Glomerular endothelial cell (primary cell): ENCODE measurements around the gene VDR. TPM values are rescaled to one million over a fixed set of nuclear protein-coding genes. Genes with fewer than 3 reads are reported as not detected.

Experiments
- DNase-seq: peaks from one replicate; pipeline ENCODE4 v3.0.0-alpha.2; 2011; ENCODE audit warnings: low read depth, low spot score; ENCODE audit errors: extremely low read depth
- total RNA-seq: library from RNA; depleted of rRNA; stranded (reverse); fragments of >200 nt; gene quantifications from 2 replicates; pipeline ENCODE4 v1.2.3, GENCODE V29; 2015

Gene VDR
- total RNA-seq, 1 donor from 2014 or later, result 0.18 TPM

GRCh38 chr12:47801170-47801903 is 103.5 kb downstream of the VDR start:
- DNase-seq, result no peak

- no peak for DNase-seq
Observed at GRCh38 chr12:47800582-47800981, 104.2 kb downstream of the VDR start.

GRCh38 chr12:47799357-47799955 is 105.3 kb downstream of the VDR start:
- DNase-seq, result no peak

GRCh38 chr12:47798382-47798948 is 106.3 kb downstream of the VDR start:
- DNase-seq, result no peak

- DNase-seq, result no peak
Observed at GRCh38 chr12:47797441-47797840, 107.4 kb downstream of the VDR start.

GRCh38 chr12:47795814-47796411 is 108.9 kb downstream of the VDR start:
- DNase-seq, result no peak

- DNase-seq, result no peak
Observed at GRCh38 chr12:47795121-47795813, 109.5 kb downstream of the VDR start.

- no peak for DNase-seq
Observed at GRCh38 chr12:47794679-47795078, 110.1 kb downstream of the VDR start.

GRCh38 chr12:47793015-47793681 is 111.6 kb downstream of the VDR start:
- no peak for DNase-seq

GRCh38 chr12:47791874-47792273 is 112.9 kb downstream of the VDR start:
- no peak for DNase-seq

Other genes starting within 250 kb of the VDR start
- gene RPAP3, start 199.0 kb downstream of the VDR start, total RNA-seq, result 17.4 and 17.8 TPM in 2 replicates
- gene ENDOU, start 179.5 kb downstream of the VDR start, total RNA-seq, result not detected in 2 replicates
- gene RAPGEF3, start 146.1 kb downstream of the VDR start, total RNA-seq, result 24.4 and 38.2 TPM in 2 replicates
- 11.9 and 26.2 TPM in 2 replicates for gene SLC48A1, start 131.8 kb downstream of the VDR start, total RNA-seq
- gene HDAC7, start 85.1 kb downstream of the VDR start, total RNA-seq, result 95.9 and 144 TPM in 2 replicates
- gene TMEM106C, start 58.6 kb upstream of the VDR start, total RNA-seq, result 27.9 and 44.5 TPM in 2 replicates
- not detected in 2 replicates for gene COL2A1, start 99.5 kb upstream of the VDR start, total RNA-seq
- gene SENP1, start 201.1 kb upstream of the VDR start, total RNA-seq, result 12.7 and 12.9 TPM in 2 replicates
- gene PFKM, start 214.4 kb upstream of the VDR start, total RNA-seq, result 46.5 and 53.8 TPM in 2 replicates